HCT116 (cell line): Measurements from ENCODE around the gene CCDC14. TPM values are rescaled to one million over a fixed set of nuclear protein-coding genes. Genes with fewer than 3 reads are reported as not detected.

Experiments used
- ATAC-seq: fragments of 200-7000 bp; cut with Tn5 transposase; 2 replicates; pipeline ENCODE4 v1.9.1; 2020; ENCODE audit warnings: mild to moderate bottlenecking, moderate library complexity
- BruUV-seq: library from RNA; stranded (reverse); fragments of 400-500 nt; replicated peaks from 2 replicates; lab custom pipeline; 2021; lab: Mats Ljungman, UMichigan
- CTCF ChIA-PET: fragments of 300-600 bp; sonication (Branson Sonifier 250); formaldehyde crosslinking; loops from one replicate; lab custom pipeline; 2021; ENCODE audit warnings: antibody characterized with exemption; lab: Charles Lee
- POLR2A ChIA-PET: fragments of 300-600, 350-600 bp; sonication (Branson Sonifier 250); formaldehyde crosslinking; loops from one replicate; lab custom pipeline; 2021; ENCODE audit warnings: antibody characterized with exemption; lab: Charles Lee
- RAD21 ChIA-PET, 2 experiments: fragments of 300-600 bp; sonication (Branson Sonifier 250); formaldehyde crosslinking; loops; one replicate each; lab custom pipeline; 2023; ENCODE audit warnings: low total read pairs in 2 of 2; ENCODE audit not compliant: uncharacterized antibody in 2 of 2, unreplicated experiment in 2 of 2, low non-redundant PET in 1 of 2; lab: Charles Lee
- DNase-seq: peaks from one replicate; pipeline ENCODE4 v3.0.0-alpha.2; 2010; ENCODE audit warnings: low read depth, low spot score
- H2AFZ ChIP-seq: fragments of 200-600 bp; shearing (Covaris generic), sonication (generic); 2 replicates; pipeline ENCODE4 v1.6.1; 2017; ENCODE audit warnings: low read depth, mixed run types, mixed read lengths, antibody characterized with exemption, low read length; ENCODE audit not compliant: poor library complexity, severe bottlenecking
- H3K27ac ChIP-seq: 2 replicates; pipeline ENCODE4 v1.5.1; 2012; ENCODE audit warnings: low read depth, low read length
- H3K27me3 ChIP-seq: fragments of 200-600 bp; sonication (generic); 2 replicates; pipeline ENCODE4 v1.6.1; 2016; ENCODE audit warnings: mixed run types, low read length, mixed read lengths; ENCODE audit not compliant: insufficient read depth
- H3K36me3 ChIP-seq, 2 experiments: fragments of 200-500 bp in 1 of 2; fragments of 200-600 bp in 1 of 2; sonication (Bioruptor generic) in 1 of 2; sonication (generic) in 1 of 2; 2 replicates each; pipeline versions ENCODE4 v1.5.1 to v1.6.1; 2014 to 2016; ENCODE audit warnings: low read length in 2 of 2, inconsistent platforms in 1 of 2, mixed read lengths in 1 of 2, mixed run types in 1 of 2; ENCODE audit not compliant: insufficient read depth in 2 of 2, control insufficient read depth in 1 of 2
- H3K4me1 ChIP-seq, 2 experiments: fragments of 200-600 bp in 1 of 2; sonication (generic) in 1 of 2; 2 replicates each; pipeline versions ENCODE4 v1.5.1 to v1.6.1; 2012 to 2017; ENCODE audit warnings: low read length in 2 of 2, inconsistent platforms in 1 of 2, mild to moderate bottlenecking in 1 of 2, mixed read lengths in 1 of 2, mixed run types in 1 of 2, moderate library complexity in 1 of 2; ENCODE audit not compliant: insufficient read depth in 2 of 2, control insufficient read depth in 1 of 2
- H3K4me2 ChIP-seq: fragments of 200-600 bp; sonication (generic); 2 replicates; pipeline ENCODE4 v1.6.1; 2017; ENCODE audit warnings: mixed run types, low read length, mixed read lengths
- H3K4me3 ChIP-seq, 2 experiments: fragments of 200-600 bp in 1 of 2; sonication (generic) in 1 of 2; replicated peaks in 1 of 2; 2 replicates each; pipeline ENCODE4 v1.5.1; 2011 to 2016; ENCODE audit warnings: low read length in 2 of 2, control low read depth in 1 of 2, low read depth in 1 of 2, mild to moderate bottlenecking in 1 of 2, mixed read lengths in 1 of 2, mixed run types in 1 of 2
- H3K79me2 ChIP-seq: fragments of 200-600 bp; sonication (generic); 2 replicates; pipeline ENCODE4 v1.6.1; 2017; ENCODE audit warnings: mild to moderate bottlenecking, mixed run types, low read length, moderate library complexity, mixed read lengths; ENCODE audit not compliant: insufficient read depth
- H3K9ac ChIP-seq: fragments of 200-600 bp; sonication (generic); 2 replicates; pipeline ENCODE4 v1.6.1; 2016; ENCODE audit warnings: low read length, mixed read lengths
- H3K9me2 ChIP-seq: fragments of 200-600 bp; sonication (generic), shearing (Covaris generic); 2 replicates; pipeline ENCODE4 v1.6.1; 2017; ENCODE audit warnings: mixed run types, mild to moderate bottlenecking, moderate library complexity; ENCODE audit not compliant: insufficient read depth
- H3K9me3 ChIP-seq, 2 experiments: fragments of 200-500 bp in 1 of 2; fragments of 200-600 bp in 1 of 2; sonication (Bioruptor generic) in 1 of 2; sonication (generic) in 1 of 2; 2 replicates each; pipeline ENCODE4 v1.6.1; 2014 to 2017; ENCODE audit warnings: low read length in 2 of 2, mixed read lengths in 2 of 2, inconsistent platforms in 1 of 2, low read depth in 1 of 2, mild to moderate bottlenecking in 1 of 2, mixed run types in 1 of 2, moderate library complexity in 1 of 2; ENCODE audit not compliant: control insufficient read depth in 1 of 2, insufficient read depth in 1 of 2
- H4K20me1 ChIP-seq: fragments of 200-600 bp; sonication (generic), shearing (Covaris generic); 2 replicates; pipeline ENCODE4 v1.6.1; 2017; ENCODE audit warnings: mixed run types, mild to moderate bottlenecking, moderate library complexity; ENCODE audit not compliant: insufficient read depth
- CBX3 ChIP-seq: IDR thresholded peaks from 2 replicates; pipeline ENCODE4 v1.6.1; 2012; ENCODE audit warnings: low read depth
- EZH2 ChIP-seq: fragments of 200-600 bp; sonication (generic); IDR thresholded peaks from 2 replicates; pipeline ENCODE4 v1.6.1; 2017; ENCODE audit warnings: antibody characterized with exemption, mixed run types
- TCF7L2 ChIP-seq: IDR thresholded peaks from 2 replicates; pipeline ENCODE4 v1.7.0; 2011; ENCODE audit warnings: borderline replicate concordance, inconsistent platforms; ENCODE audit not compliant: insufficient read depth, insufficient read length; ENCODE audit errors: extremely low read depth
- YY1 ChIP-seq: IDR thresholded peaks from 2 replicates; pipeline ENCODE4 v1.6.1; 2011; ENCODE audit warnings: low read length, low read depth, moderate library complexity, mild to moderate bottlenecking; ENCODE audit not compliant: insufficient replicate concordance; ENCODE audit errors: extremely low read depth
- intact Hi-C: fragments of 100-400 bp; cut with micrococcal nuclease; formaldehyde crosslinking; loops from 2 replicates; pipeline ENCODE4 v1.10.0; 2022
- total RNA-seq: library from RNA; stranded (reverse); gene quantifications from one replicate; pipeline ENCODE4 v1.2.1, GENCODE V29; 2021; ENCODE audit not compliant: unreplicated experiment
- TF ChIP-seq, protein P1 (sequence below): IDR thresholded peaks from 2 replicates; pipeline ENCODE4 v1.6.1; 2012; ENCODE audit warnings: low read depth
- TF ChIP-seq, protein P2 (sequence below): IDR thresholded peaks from 2 replicates; pipeline ENCODE4 v1.6.1; 2012

The CCDC14 gene
- total RNA-seq, 1 experiment from 2014 or later, result 54.5 TPM

DNA sequence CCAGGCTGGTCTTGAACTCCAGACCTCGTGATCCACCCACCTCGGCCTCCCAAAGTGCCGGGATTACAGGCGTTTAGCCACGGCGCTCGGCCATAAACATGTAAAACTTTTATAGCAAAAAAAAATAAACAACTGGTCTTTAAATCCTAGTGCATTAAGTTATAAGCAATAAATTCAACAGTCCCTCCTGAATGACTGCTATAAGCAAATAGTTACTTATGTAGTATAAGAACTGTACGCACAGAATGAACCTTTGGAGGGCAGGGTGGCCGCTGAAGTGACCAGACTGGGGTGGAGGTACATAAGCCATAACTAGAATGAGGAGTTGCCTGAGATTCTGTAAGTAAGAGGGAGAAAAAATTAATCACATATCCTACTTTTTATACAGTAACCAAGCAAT is 12.6 kb downstream of the CCDC14 start:
- Histone ChIP-seq H3K27ac (no peak overlapping the region), H2AFZ (no peak overlapping the region), H3K4me2 (no peak overlapping the region), H3K4me1 (no peaks in the 10 kb centered on the region), H3K9me2 (no peaks in the 10 kb centered on the region), H3K9ac (no peak overlapping the region), H3K36me3 (peaks cover 39 to 49% of the 10 kb centered on the region in 2 experiments; a peak in 3 of 4 replicates), H3K9me3 (no peaks in the 10 kb centered on the region), H4K20me1 (no peaks in the 10 kb centered on the region), H3K27me3 (no peaks in the 10 kb centered on the region), H3K79me2 (no peaks in the 10 kb centered on the region), H3K4me3 (no peak overlapping the region)
- no TSS peak for BruUV-seq
- POLR2A ChIA-PET, result no interaction called here
- intact Hi-C loops, result no loop called here
- RAD21 ChIA-PET, result no interaction called here
- CTCF ChIA-PET, result no interaction called here
- ATAC-seq (no peak), DNase-seq (no peak)
- TF ChIP-seq, protein P1, sequence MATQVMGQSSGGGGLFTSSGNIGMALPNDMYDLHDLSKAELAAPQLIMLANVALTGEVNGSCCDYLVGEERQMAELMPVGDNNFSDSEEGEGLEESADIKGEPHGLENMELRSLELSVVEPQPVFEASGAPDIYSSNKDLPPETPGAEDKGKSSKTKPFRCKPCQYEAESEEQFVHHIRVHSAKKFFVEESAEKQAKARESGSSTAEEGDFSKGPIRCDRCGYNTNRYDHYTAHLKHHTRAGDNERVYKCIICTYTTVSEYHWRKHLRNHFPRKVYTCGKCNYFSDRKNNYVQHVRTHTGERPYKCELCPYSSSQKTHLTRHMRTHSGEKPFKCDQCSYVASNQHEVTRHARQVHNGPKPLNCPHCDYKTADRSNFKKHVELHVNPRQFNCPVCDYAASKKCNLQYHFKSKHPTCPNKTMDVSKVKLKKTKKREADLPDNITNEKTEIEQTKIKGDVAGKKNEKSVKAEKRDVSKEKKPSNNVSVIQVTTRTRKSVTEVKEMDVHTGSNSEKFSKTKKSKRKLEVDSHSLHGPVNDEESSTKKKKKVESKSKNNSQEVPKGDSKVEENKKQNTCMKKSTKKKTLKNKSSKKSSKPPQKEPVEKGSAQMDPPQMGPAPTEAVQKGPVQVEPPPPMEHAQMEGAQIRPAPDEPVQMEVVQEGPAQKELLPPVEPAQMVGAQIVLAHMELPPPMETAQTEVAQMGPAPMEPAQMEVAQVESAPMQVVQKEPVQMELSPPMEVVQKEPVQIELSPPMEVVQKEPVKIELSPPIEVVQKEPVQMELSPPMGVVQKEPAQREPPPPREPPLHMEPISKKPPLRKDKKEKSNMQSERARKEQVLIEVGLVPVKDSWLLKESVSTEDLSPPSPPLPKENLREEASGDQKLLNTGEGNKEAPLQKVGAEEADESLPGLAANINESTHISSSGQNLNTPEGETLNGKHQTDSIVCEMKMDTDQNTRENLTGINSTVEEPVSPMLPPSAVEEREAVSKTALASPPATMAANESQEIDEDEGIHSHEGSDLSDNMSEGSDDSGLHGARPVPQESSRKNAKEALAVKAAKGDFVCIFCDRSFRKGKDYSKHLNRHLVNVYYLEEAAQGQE, result no peak
- TF ChIP-seq YY1 (no peak), TCF7L2 (no peak), EZH2 (no peak), CBX3 (no peak)
- TF ChIP-seq, protein P2, sequence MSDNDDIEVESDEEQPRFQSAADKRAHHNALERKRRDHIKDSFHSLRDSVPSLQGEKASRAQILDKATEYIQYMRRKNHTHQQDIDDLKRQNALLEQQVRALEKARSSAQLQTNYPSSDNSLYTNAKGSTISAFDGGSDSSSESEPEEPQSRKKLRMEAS, result no peak
